ENCODE results near the gene KHK.

DNA sequence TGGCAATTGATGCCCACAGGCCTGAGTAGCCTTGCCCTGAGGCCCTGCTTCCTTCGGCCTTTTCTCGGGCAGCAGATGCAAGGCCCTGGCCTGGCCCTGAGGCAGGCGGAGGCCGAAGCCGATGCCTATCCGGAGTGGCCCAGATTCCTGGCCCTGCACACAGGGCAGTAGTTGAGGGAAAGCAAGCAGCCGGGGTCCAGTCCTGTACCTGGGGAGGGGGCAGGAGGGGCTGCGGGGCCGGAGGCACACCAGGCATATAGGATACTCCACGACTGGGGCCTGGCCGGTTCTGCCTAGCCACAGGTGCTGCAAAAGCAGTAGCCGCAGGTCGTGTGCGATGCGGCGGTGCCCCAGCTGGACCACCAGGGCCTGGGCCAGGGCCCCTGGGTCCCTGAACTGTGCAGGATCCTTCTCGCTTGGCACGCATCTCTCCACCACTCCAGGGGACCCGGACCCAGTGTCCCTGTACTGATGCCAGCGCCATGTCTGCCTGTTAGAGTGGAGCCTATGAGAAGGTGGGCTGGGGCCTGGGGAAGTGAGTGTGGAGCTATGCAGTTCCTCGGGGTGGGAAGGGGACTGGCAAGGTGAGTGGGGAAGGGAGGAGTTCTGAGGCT lies 50.9 kb downstream of the KHK start:
- TF ChIP-seq, protein P1, sequence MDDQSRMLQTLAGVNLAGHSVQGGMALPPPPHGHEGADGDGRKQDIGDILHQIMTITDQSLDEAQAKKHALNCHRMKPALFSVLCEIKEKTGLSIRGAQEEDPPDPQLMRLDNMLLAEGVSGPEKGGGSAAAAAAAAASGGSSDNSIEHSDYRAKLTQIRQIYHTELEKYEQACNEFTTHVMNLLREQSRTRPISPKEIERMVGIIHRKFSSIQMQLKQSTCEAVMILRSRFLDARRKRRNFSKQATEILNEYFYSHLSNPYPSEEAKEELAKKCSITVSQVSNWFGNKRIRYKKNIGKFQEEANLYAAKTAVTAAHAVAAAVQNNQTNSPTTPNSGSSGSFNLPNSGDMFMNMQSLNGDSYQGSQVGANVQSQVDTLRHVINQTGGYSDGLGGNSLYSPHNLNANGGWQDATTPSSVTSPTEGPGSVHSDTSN (IDR thresholded peaks at IDR 0.05): no peak
- TF ChIP-seq, protein P2, sequence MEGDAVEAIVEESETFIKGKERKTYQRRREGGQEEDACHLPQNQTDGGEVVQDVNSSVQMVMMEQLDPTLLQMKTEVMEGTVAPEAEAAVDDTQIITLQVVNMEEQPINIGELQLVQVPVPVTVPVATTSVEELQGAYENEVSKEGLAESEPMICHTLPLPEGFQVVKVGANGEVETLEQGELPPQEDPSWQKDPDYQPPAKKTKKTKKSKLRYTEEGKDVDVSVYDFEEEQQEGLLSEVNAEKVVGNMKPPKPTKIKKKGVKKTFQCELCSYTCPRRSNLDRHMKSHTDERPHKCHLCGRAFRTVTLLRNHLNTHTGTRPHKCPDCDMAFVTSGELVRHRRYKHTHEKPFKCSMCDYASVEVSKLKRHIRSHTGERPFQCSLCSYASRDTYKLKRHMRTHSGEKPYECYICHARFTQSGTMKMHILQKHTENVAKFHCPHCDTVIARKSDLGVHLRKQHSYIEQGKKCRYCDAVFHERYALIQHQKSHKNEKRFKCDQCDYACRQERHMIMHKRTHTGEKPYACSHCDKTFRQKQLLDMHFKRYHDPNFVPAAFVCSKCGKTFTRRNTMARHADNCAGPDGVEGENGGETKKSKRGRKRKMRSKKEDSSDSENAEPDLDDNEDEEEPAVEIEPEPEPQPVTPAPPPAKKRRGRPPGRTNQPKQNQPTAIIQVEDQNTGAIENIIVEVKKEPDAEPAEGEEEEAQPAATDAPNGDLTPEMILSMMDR (IDR thresholded peaks at IDR 0.05): no peak
- TF ChIP-seq FOXM1 (IDR thresholded peaks at IDR 0.05; ENCODE audit: low read depth) (no peak), POLR2AphosphoS5 (IDR thresholded peaks at IDR 0.05; ENCODE audit: low read depth, low read length) (no peak), RCOR1 (IDR thresholded peaks at IDR 0.05; ENCODE audit: low read length) (no peak), EP300 (IDR thresholded peaks at IDR 0.05; ENCODE audit: borderline replicate concordance in 1 of 2, low read depth in 1 of 2, low read length in 1 of 2) (no peak)
- TF ChIP-seq, protein P3, sequence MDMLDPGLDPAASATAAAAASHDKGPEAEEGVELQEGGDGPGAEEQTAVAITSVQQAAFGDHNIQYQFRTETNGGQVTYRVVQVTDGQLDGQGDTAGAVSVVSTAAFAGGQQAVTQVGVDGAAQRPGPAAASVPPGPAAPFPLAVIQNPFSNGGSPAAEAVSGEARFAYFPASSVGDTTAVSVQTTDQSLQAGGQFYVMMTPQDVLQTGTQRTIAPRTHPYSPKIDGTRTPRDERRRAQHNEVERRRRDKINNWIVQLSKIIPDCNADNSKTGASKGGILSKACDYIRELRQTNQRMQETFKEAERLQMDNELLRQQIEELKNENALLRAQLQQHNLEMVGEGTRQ (IDR thresholded peaks at IDR 0.05; ENCODE audit: borderline replicate concordance, low read depth, low read length): no peak

Measured in SK-N-SH (cell line).